Fibroblast of upper back skin (primary cell): ENCODE measurements around the gene TMEM127.

Source experiments
- DNase-seq: peaks from one replicate; pipeline ENCODE4 v3.0.0-alpha.2; 2013

TMEM127 gene

DNA sequence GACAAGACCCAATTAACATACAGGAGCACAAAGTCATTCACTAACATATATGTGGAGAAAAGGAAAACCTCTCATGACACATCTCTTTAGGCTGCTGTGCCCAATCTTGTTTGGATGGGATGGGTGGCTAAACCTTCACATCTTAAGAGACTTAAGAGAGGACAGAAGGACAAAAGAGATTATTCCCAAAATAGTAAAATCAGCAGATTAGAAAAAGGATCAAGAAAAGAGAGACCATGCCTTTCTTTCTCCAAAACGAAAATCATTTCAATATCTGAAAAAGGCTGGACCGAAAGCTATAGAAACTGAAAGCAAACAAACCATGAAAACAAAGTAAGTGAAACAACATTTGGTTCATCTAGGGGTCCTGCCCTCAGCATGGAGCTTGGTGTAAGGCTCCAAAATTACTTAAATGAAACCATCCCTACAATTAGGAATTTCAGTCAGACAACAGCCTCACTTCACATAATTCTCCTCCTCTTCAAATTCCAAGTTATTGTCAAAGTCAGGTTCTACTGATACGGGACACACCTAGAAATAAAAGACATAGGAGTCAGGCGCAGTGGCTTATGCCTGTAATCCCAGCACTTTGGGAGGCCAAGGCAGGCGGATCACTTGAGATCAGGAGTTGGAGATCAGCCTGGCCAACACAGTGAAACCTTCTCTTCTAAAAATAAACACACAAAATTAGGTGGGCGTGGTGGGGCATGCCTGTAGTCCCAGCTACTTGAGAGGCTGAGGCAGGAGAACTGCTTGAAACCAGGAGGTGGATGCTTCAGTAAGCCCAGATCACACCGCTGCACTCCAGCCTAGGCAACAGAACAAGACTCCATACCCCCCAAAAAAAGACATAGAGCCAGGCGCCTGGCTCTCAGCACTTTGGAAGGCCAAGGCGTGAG lies 62.4 kb downstream of the TMEM127 start:
- DNase-seq = no peak

DNA sequence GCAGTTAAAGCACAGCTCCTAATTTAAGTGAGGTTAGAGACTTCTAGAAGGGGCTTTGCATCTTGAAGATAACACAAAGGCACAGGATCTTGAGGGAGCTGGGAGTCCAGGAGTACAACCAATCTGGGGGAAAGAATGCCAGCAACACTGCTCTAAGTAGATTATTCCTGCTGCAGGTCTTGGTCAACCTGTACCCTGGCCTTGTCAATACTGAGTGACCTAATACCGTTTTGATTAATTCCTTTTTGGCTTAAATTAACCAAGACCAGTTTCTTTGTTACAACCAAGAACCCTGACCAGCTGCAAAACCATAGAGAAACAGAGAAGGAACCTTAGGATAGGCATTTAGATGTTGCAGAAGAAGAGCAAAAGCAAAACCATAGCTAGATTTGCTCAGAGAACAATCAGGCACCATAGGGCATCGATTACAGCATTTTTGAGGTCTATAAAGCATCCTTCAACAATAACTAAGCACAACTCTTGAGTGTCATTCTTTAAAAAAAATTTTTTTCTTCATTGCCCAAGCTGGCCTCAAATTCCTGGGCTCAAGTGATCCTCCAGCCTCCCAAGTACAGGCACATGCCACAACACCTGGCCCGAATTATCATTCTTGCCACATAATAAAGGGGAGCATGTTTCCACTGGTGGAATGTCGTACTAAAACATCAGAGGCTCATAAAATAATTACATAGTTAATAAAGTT lies 63.5 kb downstream of the TMEM127 start:
- DNase-seq = peak; percentile 63

DNA sequence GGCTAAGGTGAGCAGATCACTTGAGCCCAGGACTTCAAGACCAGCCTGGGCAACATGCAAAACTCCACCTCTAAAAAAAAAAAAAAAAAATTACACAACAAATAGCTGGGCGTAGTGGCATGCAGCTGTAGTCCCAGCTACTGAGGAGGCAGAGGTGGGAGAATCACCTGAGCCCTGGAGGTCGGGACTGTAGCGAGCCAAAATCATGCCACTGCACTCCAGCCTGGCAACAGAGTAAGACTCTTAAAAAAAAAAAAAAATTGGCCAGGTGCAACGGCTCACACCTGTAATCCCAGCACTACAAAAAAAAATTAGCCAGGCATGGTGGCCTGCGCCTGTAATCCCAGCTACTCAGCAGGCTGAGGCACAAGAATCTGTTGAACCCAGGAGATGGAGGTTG lies 64.5 kb downstream of the TMEM127 start:
- DNase-seq = no peak

DNA sequence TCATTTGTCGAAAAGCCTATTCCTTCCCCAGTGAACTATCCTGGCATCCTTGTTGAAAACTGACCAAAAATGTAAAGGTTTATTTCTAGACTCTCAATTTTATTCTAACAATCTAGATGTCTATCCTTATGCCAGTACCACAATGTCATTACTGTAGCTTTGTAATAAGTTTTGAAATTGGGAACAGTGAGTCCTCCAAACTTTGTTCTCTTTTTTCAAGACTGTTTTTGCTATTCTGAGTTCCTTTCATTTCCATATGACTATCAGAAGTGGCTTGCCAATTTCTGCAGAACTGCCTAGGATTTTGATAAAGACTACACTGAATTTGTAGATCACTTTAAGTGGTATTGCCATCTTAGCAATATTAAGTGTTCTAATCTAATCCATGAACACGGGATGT lies 66.9 kb downstream of the TMEM127 start:
- no peak for DNase-seq
